Muscle of back (tissue), 11 donors: ENCODE measurements around the gene FIGN. TPM values are rescaled to one million over a fixed set of nuclear protein-coding genes. Genes with fewer than 3 reads are reported as not detected.

Source experiments
- DNase-seq, 3 donors: peaks; one replicate each; pipeline versions ENCODE4 v3.0.0 to v3.0.0-alpha.2; 2013
- polyA plus RNA-seq, 10 donors: library from polyadenylated mRNA; unstranded; fragments of 120-200 nt; gene quantifications; one replicate each; pipeline ENCODE4 v1.2.1, GENCODE V29; 2013; ENCODE audit not compliant: insufficient read length in 10 of 10

The FIGN gene
- polyA plus RNA-seq, 10 donors = 1.3 to 2.3 (median 1.8) TPM

DNA sequence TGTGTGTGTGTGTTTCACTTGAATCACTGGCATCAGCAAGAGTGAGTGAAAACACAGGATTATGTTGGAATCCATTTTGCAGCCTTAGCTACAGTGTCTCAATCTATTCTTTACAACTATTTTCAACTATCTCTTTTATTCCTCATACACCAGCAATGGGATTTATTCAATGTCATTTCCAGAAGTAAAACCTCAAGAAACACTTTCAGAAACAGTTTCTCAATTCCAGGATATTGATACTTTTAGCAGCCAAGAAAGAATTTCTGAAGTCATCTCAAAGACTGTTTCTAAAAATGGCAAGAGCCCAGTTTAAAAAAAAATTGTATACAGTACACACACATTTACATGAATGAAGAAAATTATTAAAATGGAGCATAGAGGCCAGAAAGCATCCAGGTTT, 171.6 kb downstream of the FIGN start:
- no peak for DNase-seq

DNA sequence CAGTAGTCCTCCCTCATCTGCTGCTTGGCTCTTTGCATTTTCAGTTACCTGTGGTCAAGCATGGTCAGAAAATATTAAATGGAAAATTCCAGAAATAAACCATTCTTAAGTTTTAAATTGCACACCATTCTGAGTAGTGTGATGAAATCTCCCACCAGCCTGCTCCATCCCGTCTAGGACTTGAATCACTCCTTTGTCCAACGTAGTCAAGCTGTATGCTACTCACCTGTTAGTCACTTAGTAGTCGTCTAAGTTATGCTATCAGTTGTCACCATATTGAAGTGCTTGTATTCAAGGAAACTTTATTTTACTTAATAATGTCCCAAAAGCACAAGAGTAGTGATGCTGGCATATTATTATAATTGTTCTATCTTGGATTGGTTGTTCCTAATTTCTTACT, 172.5 kb downstream of the FIGN start:
- DNase-seq = no peak

DNA sequence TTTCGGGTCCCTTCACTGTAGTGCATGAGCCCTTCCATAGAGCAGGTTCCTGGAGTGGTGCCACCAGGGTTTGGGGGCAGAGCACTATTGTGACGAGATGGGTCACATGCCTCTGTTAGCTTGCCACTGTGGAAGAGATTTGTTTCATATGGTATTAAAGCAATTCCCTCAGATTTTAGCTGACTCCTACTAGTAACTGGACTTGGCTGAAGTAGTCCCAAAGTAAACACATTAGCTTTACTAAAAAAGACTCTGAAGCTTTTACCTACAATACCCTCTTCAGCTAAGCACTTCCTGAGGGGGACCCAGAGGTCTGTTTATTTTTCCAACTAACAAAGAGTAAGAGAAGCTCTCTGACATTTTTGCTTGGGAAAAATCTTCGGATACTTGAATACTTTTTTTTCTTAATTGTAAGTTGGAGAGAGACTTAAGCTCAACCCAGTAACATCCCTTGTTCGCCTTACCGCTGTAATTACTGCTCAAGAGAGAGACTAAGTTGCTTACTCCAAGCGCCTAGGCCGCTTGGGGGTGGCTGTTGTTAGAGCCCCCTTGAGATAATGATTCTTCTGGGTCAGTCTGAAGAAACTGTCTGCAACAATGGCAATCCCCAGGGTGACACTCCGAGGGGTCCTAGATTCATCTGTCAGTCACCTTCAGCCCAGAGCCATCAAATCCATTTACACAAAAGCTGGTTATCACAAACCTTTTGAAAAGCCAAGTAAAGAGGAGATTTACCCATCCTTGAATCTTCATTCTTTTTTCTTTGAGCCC, 177.4 kb downstream of the FIGN start:
- no peak for DNase-seq

DNA sequence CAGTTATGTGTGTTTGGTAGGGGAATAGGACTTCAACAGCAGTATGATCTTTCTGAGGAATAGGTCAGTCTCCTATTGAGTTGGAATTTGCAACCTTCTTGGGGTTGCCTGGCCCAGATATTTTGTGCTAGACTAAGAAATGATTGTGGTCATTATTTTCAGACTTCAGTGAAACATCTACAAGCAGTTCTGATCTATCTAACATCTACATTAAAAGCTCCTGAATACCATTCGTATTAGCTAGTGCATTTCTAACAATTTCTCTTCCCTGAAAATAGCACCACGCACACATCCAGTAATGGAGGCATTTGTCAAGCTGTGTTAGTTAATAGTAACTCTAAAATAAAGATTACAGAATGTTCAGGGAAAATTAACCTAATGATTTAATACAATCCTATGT, 179.3 kb downstream of the FIGN start:
- DNase-seq = no peak

DNA sequence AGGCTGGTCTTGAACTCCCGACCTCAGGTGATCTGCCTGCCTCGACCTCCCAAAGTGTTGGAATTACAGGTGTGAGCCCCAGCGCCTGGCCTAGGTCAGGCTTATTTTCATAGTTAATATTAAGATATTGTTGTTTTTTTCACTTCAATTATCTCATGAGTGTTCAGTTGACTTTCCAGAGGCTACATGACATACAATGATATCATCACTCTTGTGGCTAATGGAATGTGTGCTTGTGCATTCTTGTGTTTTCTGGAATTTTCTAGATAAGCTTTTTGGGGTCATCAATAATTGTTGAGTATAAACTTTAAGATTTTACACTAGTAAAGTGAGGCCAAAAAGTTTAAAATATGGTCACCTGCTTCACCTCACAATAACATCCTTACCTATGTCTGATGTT, 180.9 kb downstream of the FIGN start:
- DNase-seq = no peak

DNA sequence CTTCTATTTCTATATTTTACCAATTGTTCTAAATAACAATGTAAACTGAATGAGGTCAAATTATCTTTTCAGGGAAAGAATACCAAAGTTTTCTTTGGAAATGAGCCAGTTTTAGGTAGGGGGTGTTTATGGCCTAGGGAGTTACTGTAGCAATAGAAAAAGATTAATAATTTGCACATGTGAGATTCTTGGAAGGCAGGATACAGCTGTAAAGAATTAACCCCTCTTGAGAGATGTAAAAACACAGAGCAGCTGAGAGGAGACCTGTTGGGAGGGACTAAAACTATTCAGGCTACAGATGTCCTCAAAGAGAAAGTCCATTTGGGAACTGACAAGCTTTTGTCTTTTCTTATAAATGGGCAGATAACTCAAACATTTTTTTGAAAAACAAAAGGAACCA, 182.2 kb downstream of the FIGN start:
- DNase-seq = peak; percentile 25 to 74 (median 57)

DNA sequence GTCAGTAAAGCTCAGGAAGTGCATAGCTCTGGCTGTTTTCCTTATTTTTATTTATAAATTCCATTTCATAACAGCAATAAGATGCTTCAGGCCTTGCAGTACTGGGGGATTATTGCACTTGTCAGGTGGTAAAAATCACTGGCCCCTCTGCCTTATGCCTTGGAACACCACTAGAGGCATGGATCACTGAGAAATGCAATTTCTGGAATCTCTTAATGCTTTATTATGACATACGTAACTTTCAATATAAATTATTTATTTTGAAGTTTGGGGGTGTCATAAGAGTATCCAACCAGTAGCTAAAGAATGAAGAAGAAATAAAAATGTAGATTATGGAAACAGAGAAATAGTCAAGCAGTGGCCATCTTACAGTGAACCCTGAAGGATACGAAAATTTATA, 183.1 kb downstream of the FIGN start:
- DNase-seq = no peak

DNA sequence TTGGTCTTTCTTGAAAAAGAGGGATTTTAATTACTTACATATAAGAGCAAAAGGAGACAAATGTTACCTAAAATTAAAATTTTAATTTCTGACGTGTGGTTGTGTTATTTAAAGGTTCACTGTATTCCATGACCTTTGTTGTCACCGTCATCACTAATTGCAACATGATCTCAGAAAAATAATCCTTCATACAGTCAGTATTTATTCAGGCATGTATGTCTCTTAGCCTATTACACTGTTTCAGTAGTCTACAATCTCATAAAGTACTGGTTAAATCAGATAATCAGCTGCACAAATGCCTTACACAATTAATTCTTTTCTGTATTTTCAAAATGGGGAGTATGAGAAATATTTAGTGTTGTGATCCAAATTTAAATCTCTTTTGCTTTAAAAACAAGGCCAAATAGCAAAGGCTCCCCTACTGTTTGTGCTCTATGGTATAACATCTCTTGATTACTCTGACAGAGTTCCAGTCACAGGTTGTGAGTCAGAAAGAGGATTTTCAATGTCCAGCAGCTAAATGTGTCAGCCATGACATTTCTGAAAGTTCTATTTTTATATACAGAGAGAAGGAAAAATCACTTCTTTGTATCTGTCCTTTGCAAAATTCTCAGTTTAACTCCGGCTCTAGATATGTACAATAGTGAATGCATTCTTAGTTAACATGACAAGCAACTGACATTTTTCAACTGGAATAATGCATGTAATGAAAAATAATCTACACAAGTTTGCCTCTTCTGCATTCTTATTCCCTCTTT, 184.0 kb downstream of the FIGN start:
- no peak for DNase-seq

DNA sequence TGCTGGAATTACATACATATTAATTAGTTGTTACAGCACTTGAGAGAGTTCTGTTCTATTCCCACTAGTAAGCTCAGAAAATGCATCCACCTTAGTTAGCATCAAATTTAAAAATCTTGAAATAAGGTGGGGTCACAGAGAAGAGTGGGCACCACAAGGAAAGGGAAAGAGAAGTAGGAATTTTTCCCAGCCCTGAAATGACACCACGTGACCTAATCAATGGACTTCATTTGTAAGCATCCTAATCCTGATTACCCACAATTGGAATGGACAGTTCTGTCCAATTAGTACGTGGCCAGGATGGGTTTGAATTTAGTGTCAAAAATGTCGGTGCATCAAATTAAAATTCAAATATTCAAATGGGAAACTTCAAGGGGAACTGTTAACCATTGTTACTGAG, 186.8 kb downstream of the FIGN start:
- no peak for DNase-seq
